Inflammatory macrophage (primary cell): ENCODE data around the gene PSMC4.

Experiments used
- DNase-seq, 2 donors: peaks; one replicate each; pipeline ENCODE4 v3.0.0-alpha.2; 2020 to 2022

PSMC4 gene

GRCh38 chr19:39994361-39994760 is 23.4 kb downstream of the PSMC4 start:
- DNase-seq: no peak

GRCh38 chr19:39995794-39996193 is 24.8 kb downstream of the PSMC4 start:
- no peak for DNase-seq

GRCh38 chr19:39996218-39996810 is 25.3 kb downstream of the PSMC4 start:
- peak in 1 of 2 donors; percentile 20 for DNase-seq

GRCh38 chr19:39996811-39997637 is 26.1 kb downstream of the PSMC4 start, which contains the start of gene ZNF546:
Gene ZNF546 (plus strand): TSS chr19:39997060. CDS start chr19:39998327, 1,267 bp downstream.
- DNase-seq: peak; percentile 92 to 95

GRCh38 chr19:39997638-39998216 is 26.8 kb downstream of the PSMC4 start:
- DNase-seq: no peak

GRCh38 chr19:39998501-39998900 is 27.5 kb downstream of the PSMC4 start:
- DNase-seq: no peak

- no peak for DNase-seq
Measured at GRCh38 chr19:40005691-40006272, 34.8 kb downstream of the PSMC4 start.

GRCh38 chr19:40006273-40006691 is 35.3 kb downstream of the PSMC4 start:
- DNase-seq: no peak

GRCh38 chr19:40009674-40010073 is 38.7 kb downstream of the PSMC4 start:
- DNase-seq: no peak

- no peak for DNase-seq
Measured at GRCh38 chr19:40013991-40014390, 43.0 kb downstream of the PSMC4 start.

GRCh38 chr19:40023969-40024368 is 53.0 kb downstream of the PSMC4 start:
- no peak for DNase-seq

- DNase-seq: no peak
Measured at GRCh38 chr19:40025938-40026596, 55.1 kb downstream of the PSMC4 start.

GRCh38 chr19:40026597-40026970 is 55.6 kb downstream of the PSMC4 start:
- DNase-seq: no peak
